GM12892 (cell line): ENCODE measurements around the gene SLC25A45.

Experiments used
- POLR2A ChIP-seq: IDR thresholded peaks from 2 replicates; pipeline ENCODE4 v1.6.1; 2011; ENCODE audit warnings: low read depth, low read length, control low read depth
- POLR2AphosphoS5 ChIP-seq: IDR thresholded peaks from 2 replicates; pipeline ENCODE4 v1.6.1; 2011; ENCODE audit warnings: low read depth, low read length, control low read depth

DNA sequence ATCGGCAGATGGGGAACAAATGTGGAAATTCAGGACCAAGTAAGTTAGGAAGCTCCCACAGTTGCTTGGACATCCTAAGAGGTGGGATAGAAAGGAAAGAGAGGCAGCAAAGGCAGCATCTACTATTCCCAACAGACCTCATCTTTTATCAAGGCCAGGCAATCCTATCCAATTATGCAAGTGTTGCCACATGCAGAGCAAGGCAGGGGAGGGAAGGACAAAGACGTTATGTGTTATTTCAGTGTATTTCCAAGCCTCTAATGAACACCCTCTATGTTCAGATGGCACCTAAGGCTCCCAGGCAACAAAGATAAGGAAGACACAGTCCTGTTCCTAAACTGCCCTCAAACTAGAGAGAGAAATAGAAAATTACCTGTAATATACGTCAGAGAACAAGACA lies 18.7 kb downstream of the SLC25A45 start:
- TF ChIP-seq POLR2AphosphoS5 (no peak), POLR2A (no peak)
